Left lung (tissue), 10 donors: Measurements from ENCODE around the gene SEPTIN10. TPM values are rescaled to one million over a fixed set of nuclear protein-coding genes. Genes with fewer than 3 reads are reported as not detected.

ENCODE experiments used
- ATAC-seq: fragments of 200-7000 bp; cut with Tn5 transposase; one replicate; pipeline ENCODE4 v1.9.1; 2020; ENCODE audit warnings: moderate library complexity
- DNase-seq, 4 donors: peaks; one replicate each; pipeline ENCODE4 v3.0.0-alpha.2; 2013 to 2020
- H3K27ac ChIP-seq, 2 donors: fragments of 200-600 bp; sonication (generic) in 1 of 2; one replicate each; pipeline versions ENCODE4 v1.5.0 to v1.8.0; 2020 to 2021
- H3K27me3 ChIP-seq, 2 donors: fragments of 200-600 bp; sonication (generic) in 1 of 2; one replicate each; pipeline versions ENCODE4 v1.5.0 to v1.8.0; 2020 to 2021
- H3K36me3 ChIP-seq, 2 donors: fragments of 200-600 bp; sonication (generic) in 1 of 2; one replicate each; pipeline versions ENCODE4 v1.5.0 to v1.8.0; 2020 to 2021
- H3K4me1 ChIP-seq, 2 donors: fragments of 200-600 bp; one replicate each; pipeline ENCODE4 v1.8.0; 2021
- H3K4me3 ChIP-seq, 2 donors: fragments of 200-600 bp; sonication (generic) in 1 of 2; one replicate each; pipeline versions ENCODE4 v1.5.0 to v1.8.0; 2020 to 2021; ENCODE audit warnings: mild to moderate bottlenecking in 1 of 2
- H3K9me3 ChIP-seq, 2 donors: fragments of 200-600 bp; sonication (generic) in 1 of 2; one replicate each; pipeline versions ENCODE4 v1.5.0 to v1.8.0; 2020 to 2021
- intact Hi-C, 2 donors: fragments of 100-400 bp; cut with DNase I; formaldehyde crosslinking; loops; one replicate each; pipeline versions ENCODE4 v1.11.2 to v1.14.2; 2022
- polyA plus RNA-seq, 6 donors: library from polyadenylated mRNA; unstranded; fragments of 120-200 nt; gene quantifications; one replicate each; pipeline ENCODE4 v1.2.1, GENCODE V29; 2013; ENCODE audit not compliant: insufficient read length in 6 of 6
- total RNA-seq, 2 donors: library from RNA; stranded (reverse); fragmentation: NEBNext Ultra II Directional; extraction: Animal tissue kit (Norgen Biotek cat#: 25700); gene quantifications; one replicate each; pipeline ENCODE4 v1.2.1, GENCODE V29; 2021
- TF ChIP-seq, protein P1 (sequence below), 2 donors: fragments of 200-600 bp; sonication (generic) in 1 of 2; IDR thresholded peaks; one replicate each; pipeline versions ENCODE4 v1.5.0 to v1.8.0; 2021; ENCODE audit warnings: antibody characterized with exemption in 2 of 2
- donor health status: DM: no; HTN: yes; CAD: no.
- donor health status: DM: no; HTN: no; CAD: no.

The SEPTIN10 gene
- total and polyA plus RNA-seq, 8 donors: 66.6 to 152 (median 130) TPM

DNA sequence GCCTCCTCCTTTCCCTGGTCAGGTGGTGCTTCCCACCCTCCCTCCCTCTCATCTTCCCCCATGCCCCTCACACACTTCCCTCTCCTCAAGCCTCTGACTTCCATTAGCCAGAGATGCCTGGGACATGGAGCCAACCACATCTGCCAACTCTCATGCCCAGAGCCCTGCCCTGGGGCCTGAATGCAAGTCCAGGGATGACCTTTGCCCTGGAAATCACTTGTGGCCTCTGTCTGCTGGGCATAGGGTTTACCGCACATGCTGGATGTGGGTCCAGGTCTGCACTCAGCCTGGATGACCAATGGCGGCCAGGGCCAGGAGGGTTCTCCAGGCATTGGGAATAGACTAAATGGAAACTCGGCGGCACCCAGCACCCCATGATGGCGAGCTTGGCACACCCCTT is 98.9 kb downstream of the SEPTIN10 start:
- Histone ChIP-seq H3K36me3 (no peaks in the 10 kb centered on the region), H3K27ac (peak overlapping the region; percentile 40 to 68), H3K4me3 (no peak overlapping the region), H3K27me3 (no peaks in the 10 kb centered on the region), H3K4me1 (no peaks in the 10 kb centered on the region), H3K9me3 (no peaks in the 10 kb centered on the region)
- no peak for DNase-seq
- TF ChIP-seq, protein P1, sequence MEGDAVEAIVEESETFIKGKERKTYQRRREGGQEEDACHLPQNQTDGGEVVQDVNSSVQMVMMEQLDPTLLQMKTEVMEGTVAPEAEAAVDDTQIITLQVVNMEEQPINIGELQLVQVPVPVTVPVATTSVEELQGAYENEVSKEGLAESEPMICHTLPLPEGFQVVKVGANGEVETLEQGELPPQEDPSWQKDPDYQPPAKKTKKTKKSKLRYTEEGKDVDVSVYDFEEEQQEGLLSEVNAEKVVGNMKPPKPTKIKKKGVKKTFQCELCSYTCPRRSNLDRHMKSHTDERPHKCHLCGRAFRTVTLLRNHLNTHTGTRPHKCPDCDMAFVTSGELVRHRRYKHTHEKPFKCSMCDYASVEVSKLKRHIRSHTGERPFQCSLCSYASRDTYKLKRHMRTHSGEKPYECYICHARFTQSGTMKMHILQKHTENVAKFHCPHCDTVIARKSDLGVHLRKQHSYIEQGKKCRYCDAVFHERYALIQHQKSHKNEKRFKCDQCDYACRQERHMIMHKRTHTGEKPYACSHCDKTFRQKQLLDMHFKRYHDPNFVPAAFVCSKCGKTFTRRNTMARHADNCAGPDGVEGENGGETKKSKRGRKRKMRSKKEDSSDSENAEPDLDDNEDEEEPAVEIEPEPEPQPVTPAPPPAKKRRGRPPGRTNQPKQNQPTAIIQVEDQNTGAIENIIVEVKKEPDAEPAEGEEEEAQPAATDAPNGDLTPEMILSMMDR (IDR thresholded peaks at IDR 0.05): no peak
- intact Hi-C loops: loop anchor here in 1 of 2 donors (5.0 kb wide), 1 partner anchor 388 kb away; the partner anchor contains the start of gene SH3RF3
- no peak for ATAC-seq

DNA sequence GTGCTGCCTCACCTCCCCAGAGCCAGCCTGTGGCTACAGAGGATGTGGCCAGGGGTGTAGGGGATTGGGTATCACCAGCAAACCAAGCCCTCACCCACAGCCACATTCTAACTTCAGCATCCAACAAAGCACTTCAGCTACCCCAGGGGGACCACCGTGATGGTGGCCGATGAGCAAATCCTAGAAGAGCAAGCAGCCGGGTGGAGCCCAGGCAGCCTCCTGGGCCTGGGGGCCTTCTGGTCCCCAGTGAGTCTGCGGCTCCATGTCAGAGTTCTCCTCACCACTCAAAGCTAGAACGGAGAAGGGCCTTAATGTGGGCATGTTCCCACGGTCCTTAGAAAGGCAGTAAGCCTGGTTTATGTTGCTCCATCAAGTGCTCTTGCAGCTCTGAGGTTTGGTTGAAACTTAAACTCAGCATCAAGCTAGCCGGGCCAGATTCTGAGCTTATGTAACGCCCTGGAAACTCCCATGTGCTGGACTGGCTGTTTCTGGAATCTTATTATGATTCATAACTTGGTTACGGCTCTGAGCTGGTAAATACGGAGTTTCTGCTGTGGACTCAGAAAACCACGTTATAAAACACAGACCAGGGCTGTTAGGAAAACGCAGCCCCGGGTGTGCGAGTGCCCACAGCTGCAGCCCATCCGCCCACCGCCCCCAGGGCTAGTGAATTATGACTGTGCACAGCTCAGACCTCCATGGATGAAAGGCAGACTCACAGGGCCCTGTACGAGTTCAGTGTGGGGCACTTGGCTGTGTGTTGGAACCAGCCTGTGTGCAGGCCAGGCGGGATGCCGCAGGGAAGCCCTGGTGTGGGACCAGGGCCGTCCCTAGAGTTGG is 99.8 kb downstream of the SEPTIN10 start:
- Histone ChIP-seq H3K27ac (peak overlapping the region; percentile 40 to 68), H3K9me3 (no peaks in the 10 kb centered on the region), H3K4me1 (no peaks in the 10 kb centered on the region), H3K27me3 (no peaks in the 10 kb centered on the region), H3K4me3 (no peak overlapping the region), H3K36me3 (no peaks in the 10 kb centered on the region)
- TF ChIP-seq, protein P1 (IDR thresholded peaks at IDR 0.05): no peak
- intact Hi-C loops: loop anchor here in 1 of 2 donors (5.0 kb wide), 1 partner anchor 387 kb away; the partner anchor contains the start of gene SH3RF3
- peak in 2 of 4 donors; percentile 30 to 61 for DNase-seq
- peak; percentile 62 for ATAC-seq

DNA sequence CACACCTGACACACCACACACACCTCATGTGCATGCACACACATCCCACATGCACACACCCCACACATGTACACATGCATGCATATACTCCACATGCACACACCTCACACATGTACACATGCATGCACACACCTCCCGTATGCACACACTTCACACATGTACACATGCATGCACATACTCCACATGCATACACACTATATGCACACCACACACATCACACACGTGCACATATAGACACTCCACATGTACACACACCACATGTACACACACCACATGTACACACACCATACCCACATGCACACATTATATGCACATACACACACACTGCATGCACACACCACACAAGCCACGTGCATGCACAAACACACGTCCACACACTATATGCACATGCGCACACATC is 100.5 kb downstream of the SEPTIN10 start:
- Histone ChIP-seq H3K4me3 (no peak overlapping the region), H3K27ac (no peak overlapping the region), H3K27me3 (no peaks in the 10 kb centered on the region), H3K4me1 (no peaks in the 10 kb centered on the region), H3K36me3 (no peaks in the 10 kb centered on the region), H3K9me3 (no peaks in the 10 kb centered on the region)
- intact Hi-C loops: loop anchor here in 1 of 2 donors (5.0 kb wide), 1 partner anchor 386 kb away; the partner anchor contains the start of gene SH3RF3
- peak in 1 of 4 donors; percentile 0 for DNase-seq
- ATAC-seq: no peak
- TF ChIP-seq, protein P1 (IDR thresholded peaks at IDR 0.05): no peak

DNA sequence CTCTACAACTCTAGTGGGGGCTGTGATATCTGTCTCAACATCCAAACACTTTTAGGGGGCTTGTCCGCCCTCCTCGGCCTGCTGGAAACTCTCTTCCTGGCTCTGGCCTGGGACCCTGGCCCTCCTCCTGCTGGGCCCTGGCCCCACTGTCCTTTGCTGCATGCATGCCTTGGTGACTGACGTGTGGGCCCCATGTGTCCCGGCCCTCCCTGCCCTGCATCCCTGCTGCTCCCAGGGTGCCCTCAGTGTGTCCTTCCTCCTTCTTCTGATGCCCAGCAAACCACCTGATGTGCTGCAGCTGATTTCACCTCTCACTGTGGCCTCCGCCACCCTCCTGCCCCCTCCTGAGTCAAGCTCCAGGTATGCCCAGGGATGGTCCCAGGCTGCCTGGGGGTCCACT is 101.7 kb downstream of the SEPTIN10 start:
- TF ChIP-seq, protein P1 (IDR thresholded peaks at IDR 0.05): no peak
- no peaks in the 10 kb centered on the region for H3K36me3 ChIP-seq
- no peaks in the 10 kb centered on the region for H3K4me1 ChIP-seq
- H3K27me3 ChIP-seq: no peaks in the 10 kb centered on the region
- H3K4me3 ChIP-seq: no peak overlapping the region
- DNase-seq (no peak), ATAC-seq (no peak)
- H3K9me3 ChIP-seq: no peaks in the 10 kb centered on the region
- intact Hi-C loops: loop anchor here in 1 of 2 donors (5.0 kb wide), 1 partner anchor 385 kb away; the partner anchor contains the start of gene SH3RF3
- H3K27ac ChIP-seq: no peak overlapping the region

DNA sequence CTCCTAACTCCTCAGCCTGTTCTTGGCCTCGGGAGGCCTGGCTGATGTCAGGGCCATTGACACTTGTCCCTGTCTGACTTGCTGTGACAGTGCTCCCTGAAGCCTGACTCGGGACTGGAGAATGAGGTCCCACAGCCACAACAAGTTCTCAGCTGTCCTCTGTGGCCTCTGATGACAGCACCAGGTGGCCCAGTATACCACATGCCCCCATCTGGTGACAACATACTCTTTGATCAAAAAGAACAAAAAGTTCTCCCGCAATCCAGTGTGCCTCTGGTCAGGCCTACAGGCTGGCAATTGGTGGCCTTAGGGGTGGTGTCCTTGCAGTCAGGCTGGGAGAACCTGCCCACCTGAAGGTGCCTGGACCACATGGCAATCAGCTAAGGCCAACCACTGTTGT is 102.6 kb downstream of the SEPTIN10 start:
- H3K27me3 ChIP-seq: no peaks in the 10 kb centered on the region
- intact Hi-C loops: loop anchor here in 1 of 2 donors (5.0 kb wide), 1 partner anchor 384 kb away; the partner anchor contains the start of gene SH3RF3
- TF ChIP-seq, protein P1 (IDR thresholded peaks at IDR 0.05): no peak
- DNase-seq (no peak), ATAC-seq (no peak)
- H3K4me3 ChIP-seq: no peak overlapping the region
- H3K27ac ChIP-seq: no peak overlapping the region
- H3K36me3 ChIP-seq: no peaks in the 10 kb centered on the region
- no peaks in the 10 kb centered on the region for H3K9me3 ChIP-seq
- H3K4me1 ChIP-seq: no peaks in the 10 kb centered on the region
